Fibroblast of lung (primary cell): ENCODE measurements around the gene NUDT21. TPM values are rescaled to one million over a fixed set of nuclear protein-coding genes. Genes with fewer than 3 reads are reported as not detected.

Experiments used
- DNase-seq, 2 donors: peaks; one replicate each; pipeline versions ENCODE4 v3.0.0 to v3.0.0-alpha.2; 2010; ENCODE audit warnings: low read depth in 2 of 2
- H2AFZ ChIP-seq: 2 replicates; pipeline ENCODE4 v1.5.1; 2012; ENCODE audit warnings: low read length, control low read depth, inconsistent platforms
- H3K27ac ChIP-seq: 2 replicates; pipeline ENCODE4 v1.5.1; 2011; ENCODE audit warnings: low read length, control low read depth; ENCODE audit not compliant: insufficient read depth
- H3K27me3 ChIP-seq: 2 replicates; pipeline ENCODE4 v1.5.1; 2011; ENCODE audit warnings: mild to moderate bottlenecking, low read length; ENCODE audit not compliant: control insufficient read depth, insufficient read depth
- H3K36me3 ChIP-seq: 2 replicates; pipeline ENCODE4 v1.5.1; 2011; ENCODE audit warnings: low read length; ENCODE audit not compliant: control insufficient read depth, insufficient read depth
- H3K4me1 ChIP-seq: 2 replicates; pipeline ENCODE4 v1.5.1; 2011; ENCODE audit warnings: low read length; ENCODE audit not compliant: control insufficient read depth, insufficient read depth; ENCODE audit errors: extremely low read depth
- H3K4me2 ChIP-seq: 2 replicates; pipeline ENCODE4 v1.5.1; 2011; ENCODE audit warnings: low read length, control low read depth; ENCODE audit not compliant: insufficient read depth; ENCODE audit errors: extremely low read depth
- H3K4me3 ChIP-seq, 4 experiments: fragments of 200-600 bp in 1 of 4; sonication (generic) in 1 of 4; replicated peaks in 1 of 4; 2 replicates each; pipeline ENCODE4 v1.5.1; 2011 to 2016; ENCODE audit warnings: low read length in 4 of 4, low read depth in 3 of 4, mild to moderate bottlenecking in 3 of 4, control low read depth in 2 of 4, inconsistent platforms in 1 of 4, mixed read lengths in 1 of 4; ENCODE audit not compliant: insufficient read depth in 1 of 4; ENCODE audit errors: control extremely low read depth in 1 of 4
- H3K79me2 ChIP-seq: 2 replicates; pipeline ENCODE4 v1.5.1; 2012; ENCODE audit warnings: mild to moderate bottlenecking, low read length, inconsistent platforms; ENCODE audit not compliant: control insufficient read depth, insufficient read depth
- H3K9ac ChIP-seq: 2 replicates; pipeline ENCODE4 v1.5.1; 2011; ENCODE audit warnings: mild to moderate bottlenecking, low read length, control low read depth; ENCODE audit not compliant: insufficient read depth
- H3K9me3 ChIP-seq: 2 replicates; pipeline ENCODE4 v1.5.1; 2012; ENCODE audit warnings: low read depth, low read length; ENCODE audit not compliant: control insufficient read depth, insufficient read depth
- H4K20me1 ChIP-seq: 2 replicates; pipeline ENCODE4 v1.5.1; 2011; ENCODE audit warnings: low read length; ENCODE audit not compliant: control insufficient read depth, insufficient read depth; ENCODE audit errors: extremely low read depth
- CTCF ChIP-seq, 2 donors: IDR thresholded peaks in 1 of 2; conservative IDR thresholded peaks in 1 of 2; 1 replicate in 1 of 2; 2 replicates in 1 of 2; pipeline ENCODE4 v1.5.1; 2011 to 2012; ENCODE audit warnings: low read length in 2 of 2, control low read depth in 1 of 2, inconsistent platforms in 1 of 2, low read depth in 1 of 2, mild to moderate bottlenecking in 1 of 2
- EZH2 ChIP-seq: IDR thresholded peaks from 2 replicates; pipeline ENCODE4 v1.5.1; 2012; ENCODE audit warnings: low read length, control low read depth, mild to moderate bottlenecking; ENCODE audit errors: missing control alignments
- polyA plus RNA-seq, 2 donors: library from polyadenylated mRNA; depleted of rRNA in 1 of 2; stranded (reverse) in 1 of 2; unstranded in 1 of 2; fragments of >200 nt; gene quantifications; 2 replicates each; pipeline ENCODE4 v1.2.1, GENCODE V29; 2011 to 2012; ENCODE audit warnings: missing spikeins in 1 of 2
- total RNA-seq: library from RNA; depleted of rRNA; stranded (reverse); fragments of >200 nt; gene quantifications from 2 replicates; pipeline ENCODE4 v1.2.1, GENCODE V29; 2014

The NUDT21 gene
- total and polyA plus RNA-seq, 2 donors (not counting 1 experiment from before 2014, with no cell fraction given), result 69.9 to 132 TPM

DNA sequence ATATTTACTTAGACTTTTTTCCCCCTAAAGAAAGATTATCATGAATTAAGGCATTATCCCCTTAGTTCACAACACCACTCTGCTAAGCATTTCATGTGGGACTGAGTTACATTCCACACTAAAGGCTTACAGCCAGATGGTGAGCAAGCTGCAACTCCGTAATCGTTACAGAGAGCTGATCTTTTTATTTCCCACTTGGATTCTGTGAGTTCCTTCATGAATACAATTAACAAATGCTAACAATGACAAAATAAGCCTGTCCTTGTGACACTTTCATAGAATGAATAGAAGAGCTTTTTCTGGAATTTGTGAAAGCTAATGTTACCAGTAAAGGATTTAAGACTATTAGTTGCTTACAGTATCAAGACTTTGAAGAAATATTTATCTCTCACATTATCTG is 9.0 kb upstream of the NUDT21 start:
- Histone ChIP-seq H3K4me3 (no peak overlapping the region), H3K36me3 (peaks cover 4% of the 10 kb centered on the region), H3K9ac (no peak overlapping the region), H4K20me1 (no peaks in the 10 kb centered on the region), H3K9me3 (no peaks in the 10 kb centered on the region), H3K79me2 (no peaks in the 10 kb centered on the region), H3K27ac (no peak overlapping the region), H2AFZ (no peak overlapping the region), H3K4me1 (no peaks in the 10 kb centered on the region), H3K27me3 (no peaks in the 10 kb centered on the region), H3K4me2 (no peak overlapping the region)
- DNase-seq, result peak in 1 of 2 donors; percentile 33
- no peak for TF ChIP-seq EZH2
- no peak for TF ChIP-seq CTCF (conservative IDR thresholded peaks at IDR 0.05 in 1 of 2, IDR thresholded peaks at IDR 0.05 in 1 of 2; ENCODE audit: low read depth in 1 of 2, low read length in 2 of 2)

- Histone ChIP-seq H3K36me3 (peaks cover 7% of the 10 kb centered on the region), H3K9ac (no peak overlapping the region), H3K27ac (no peak overlapping the region), H3K4me2 (no peak overlapping the region), H3K4me3 (no peak overlapping the region), H3K9me3 (no peaks in the 10 kb centered on the region), H3K4me1 (no peaks in the 10 kb centered on the region), H3K27me3 (no peaks in the 10 kb centered on the region), H3K79me2 (peaks cover 8% of the 10 kb centered on the region), H2AFZ (no peak overlapping the region), H4K20me1 (no peaks in the 10 kb centered on the region)
- no peak for DNase-seq
- TF ChIP-seq CTCF (conservative IDR thresholded peaks at IDR 0.05 in 1 of 2, IDR thresholded peaks at IDR 0.05 in 1 of 2; ENCODE audit: low read depth in 1 of 2, low read length in 2 of 2) (no peak), EZH2 (no peak)
Measured at GRCh38 chr16:56457927-56458470, 6.9 kb upstream of the NUDT21 start.

DNA sequence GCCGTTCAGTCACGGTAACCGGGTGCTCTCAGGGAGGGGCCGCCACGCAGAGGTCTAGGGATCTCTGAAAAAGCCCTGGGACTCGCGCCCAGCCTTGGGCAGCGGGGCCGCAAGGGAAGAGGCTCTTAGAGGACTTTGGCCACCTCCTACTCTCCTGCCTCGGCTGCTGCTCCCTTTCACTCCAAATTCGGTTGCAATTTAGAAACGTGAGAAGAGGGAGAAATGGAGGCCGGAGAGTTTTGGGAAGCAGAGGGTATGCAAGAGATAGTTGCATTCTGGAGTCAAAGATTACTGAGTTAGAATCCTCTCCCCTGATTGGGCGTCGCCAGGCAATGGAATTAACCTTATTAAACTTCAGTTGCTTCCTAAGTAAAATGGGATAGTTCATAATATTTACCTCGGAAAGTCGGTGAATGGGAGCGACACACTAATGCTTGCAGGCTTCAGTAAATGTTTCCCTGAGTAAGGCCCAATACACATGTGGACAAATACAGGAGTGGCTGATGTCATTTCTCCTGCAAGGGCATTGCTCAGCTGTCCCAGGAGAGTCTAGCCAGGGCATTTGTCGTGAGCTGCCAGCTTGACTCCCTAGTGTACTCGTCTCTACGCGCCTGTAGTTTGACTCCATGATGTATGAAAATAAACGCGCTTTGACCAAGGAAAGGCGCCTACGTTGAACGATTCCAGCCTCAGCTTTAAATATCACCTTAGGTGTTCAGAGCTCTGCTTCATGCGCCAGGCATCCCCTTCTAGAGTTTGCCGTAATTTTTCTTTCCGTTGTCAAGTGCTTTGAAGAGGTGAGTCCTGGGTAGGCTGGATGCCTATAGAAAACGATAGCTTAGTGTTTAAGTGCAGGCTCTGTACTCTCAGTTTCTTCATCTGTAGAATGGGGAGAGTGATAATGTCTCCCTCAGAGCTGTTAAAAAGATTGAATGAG is 889 bp upstream of the NUDT21 start:
- TF ChIP-seq CTCF (conservative IDR thresholded peaks at IDR 0.05 in 1 of 2, IDR thresholded peaks at IDR 0.05 in 1 of 2; ENCODE audit: low read depth in 1 of 2, low read length in 2 of 2) (no peak), EZH2 (no peak)
- H2AFZ ChIP-seq, result peak overlapping the region; percentile 74
- H4K20me1 ChIP-seq, result no peaks in the 10 kb centered on the region

More for the DNA sequence above, 889 bp upstream of the NUDT21 start:
- DNase-seq, result peak; percentile 36 to 45
- no peaks in the 10 kb centered on the region for H3K9me3 ChIP-seq
- H3K9ac ChIP-seq, result peak overlapping the region; percentile 73
- H3K27me3 ChIP-seq, result no peaks in the 10 kb centered on the region
- H3K4me3 ChIP-seq, result peak overlapping the region; percentile 68 to 94 (median 79)
- H3K27ac ChIP-seq, result peak overlapping the region; percentile 76
- peaks cover 3% of the 10 kb centered on the region for H3K36me3 ChIP-seq
- H3K4me2 ChIP-seq, result peak overlapping the region; percentile 94
- H3K4me1 ChIP-seq, result peaks cover 3% of the 10 kb centered on the region
- peaks cover 64% of the 10 kb centered on the region for H3K79me2 ChIP-seq
